ENCODE data around the gene SMPDL3B. TPM values are rescaled to one million over a fixed set of nuclear protein-coding genes. Genes with fewer than 3 reads are reported as not detected.

The SMPDL3B gene
- total RNA-seq, 1 donor from 2014 or later = 0.50 TPM

DNA sequence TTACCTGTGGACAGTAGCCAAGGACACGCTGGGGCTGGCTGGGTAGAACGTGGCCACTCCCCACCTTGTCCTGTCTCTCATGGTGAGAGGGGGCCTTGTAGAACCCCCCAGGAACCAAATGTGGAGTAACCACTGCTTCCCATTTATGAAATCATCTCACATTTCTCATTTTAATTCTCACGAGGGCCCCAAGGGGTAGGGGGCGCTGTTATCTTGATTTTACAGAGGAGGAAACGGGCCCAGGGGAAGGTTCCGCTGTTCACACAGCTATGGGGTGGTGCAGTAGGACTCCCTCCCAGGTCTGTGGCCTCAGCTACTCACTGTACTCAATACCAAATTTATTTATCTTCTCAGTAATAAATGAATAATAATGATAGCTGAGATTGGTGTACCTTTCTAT lies 5.5 kb downstream of the SMPDL3B start:
- peak; percentile 85 for ATAC-seq

DNA sequence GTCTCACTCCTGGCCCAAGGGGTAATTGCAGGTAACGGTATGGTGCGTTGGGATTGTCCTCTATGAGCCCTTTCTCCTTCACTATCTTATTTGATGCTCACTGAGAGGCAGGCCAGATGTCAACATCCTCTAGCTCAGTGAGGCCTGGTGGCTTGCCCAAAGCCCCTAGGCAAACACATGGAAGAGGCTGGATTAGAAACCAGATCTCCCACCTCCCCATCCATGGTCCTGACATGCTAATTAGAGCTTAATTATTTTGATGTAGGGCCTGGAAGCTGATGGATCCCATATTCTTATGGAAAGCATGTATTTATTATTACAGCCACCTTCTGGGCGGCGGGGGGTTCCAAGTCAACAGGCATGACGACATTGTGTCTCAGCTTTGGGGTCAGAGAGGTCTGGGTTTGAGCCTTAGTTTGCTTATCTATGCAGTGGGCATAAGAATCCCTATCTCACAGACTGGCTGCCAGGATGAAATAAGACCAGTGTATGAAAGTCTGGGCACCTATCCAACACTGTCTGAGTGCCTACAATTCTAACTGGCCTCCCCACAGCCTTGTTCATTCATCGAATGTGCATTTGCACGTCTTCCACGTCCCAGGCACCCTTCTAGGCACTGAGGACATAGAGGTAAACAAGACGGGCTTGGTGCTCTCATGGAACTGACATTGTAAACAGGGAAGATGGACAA lies 6.2 kb downstream of the SMPDL3B start:
- DNase-seq (ENCODE audit: low spot score) (no peak), ATAC-seq (no peak)

More for the DNA sequence above, 5.5 kb downstream of the SMPDL3B start:
- DNase-seq (ENCODE audit: low spot score) = no peak

DNA sequence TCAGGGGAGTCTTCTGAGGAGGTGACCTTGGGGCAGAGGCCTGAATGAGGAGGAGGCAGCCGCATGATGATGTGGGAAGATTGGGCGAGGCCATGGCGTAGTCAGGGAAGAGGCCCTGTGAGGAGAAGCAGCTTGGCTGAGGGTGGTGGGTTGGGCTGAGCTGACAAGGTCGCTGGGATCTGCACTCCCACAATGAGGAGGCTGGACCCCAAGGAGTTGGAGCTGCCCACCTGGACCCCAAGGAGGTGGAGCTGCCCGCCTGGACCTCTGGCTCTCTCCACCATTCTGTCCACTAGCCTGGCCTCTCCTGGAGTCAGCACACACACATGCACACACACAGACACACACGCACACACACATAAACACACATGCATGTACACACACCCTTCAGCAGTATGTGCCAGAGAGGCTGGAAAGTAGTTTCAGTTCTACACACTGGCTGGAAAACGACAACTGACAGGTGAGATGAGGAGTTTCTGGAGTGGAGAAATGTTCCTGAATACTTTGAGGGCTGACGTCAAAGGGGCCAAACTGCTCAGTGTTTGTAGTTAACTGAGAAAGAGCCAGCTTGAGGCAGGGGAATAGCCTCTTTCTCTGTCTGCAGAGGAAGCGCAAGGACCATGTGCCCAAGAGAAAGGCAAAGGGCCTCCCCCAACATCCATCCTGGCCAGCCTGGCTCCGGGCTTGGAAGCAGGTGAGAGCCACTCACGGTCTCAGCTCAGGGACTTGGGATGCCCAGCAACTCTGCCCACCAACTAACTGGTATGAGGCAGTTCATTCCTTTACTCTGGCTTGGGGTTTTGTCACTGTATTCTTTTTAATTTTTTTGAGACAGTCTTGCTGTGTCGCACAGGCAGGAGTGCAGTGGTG lies 7.1 kb downstream of the SMPDL3B start:
- ATAC-seq (no peak), DNase-seq (ENCODE audit: low spot score) (no peak)

DNA sequence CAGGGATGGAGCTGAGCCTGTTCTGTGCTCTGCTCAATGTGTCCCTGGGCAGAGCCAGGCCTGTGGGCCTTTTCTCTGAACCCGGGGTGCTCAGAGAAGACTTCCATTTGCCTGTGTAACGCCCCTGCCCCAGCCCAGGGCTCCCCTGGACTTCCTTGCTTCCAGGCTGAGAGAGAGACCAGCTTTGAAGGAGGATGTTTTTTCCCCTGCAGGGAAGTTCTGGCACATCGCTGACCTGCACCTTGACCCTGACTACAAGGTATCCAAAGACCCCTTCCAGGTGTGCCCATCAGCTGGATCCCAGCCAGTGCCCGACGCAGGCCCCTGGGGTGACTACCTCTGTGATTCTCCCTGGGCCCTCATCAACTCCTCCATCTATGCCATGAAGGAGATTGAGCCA lies 10.2 kb downstream of the SMPDL3B start:
- DNase-seq (ENCODE audit: low spot score) (no peak), ATAC-seq (no peak)

DNA sequence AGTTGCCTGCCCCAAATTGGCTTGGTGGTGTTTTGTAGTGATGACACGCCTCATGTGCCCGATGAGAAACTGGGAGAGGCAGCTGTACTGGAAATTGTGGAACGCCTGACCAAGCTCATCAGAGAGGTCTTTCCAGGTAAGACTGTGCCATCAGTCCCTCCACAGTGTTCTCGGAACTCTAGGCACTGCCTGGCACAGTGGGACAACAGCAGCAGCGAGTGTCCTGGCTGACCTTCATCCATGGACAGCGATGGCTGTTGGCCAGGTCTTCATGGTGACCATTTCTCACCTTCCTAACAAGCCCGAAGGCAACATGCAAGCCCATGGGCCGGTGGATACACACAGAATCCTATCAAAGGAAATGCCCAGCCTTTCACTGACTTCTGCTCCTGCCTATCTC lies 14.2 kb downstream of the SMPDL3B start:
- no peak for DNase-seq (ENCODE audit: low spot score)
- ATAC-seq = no peak

DNA sequence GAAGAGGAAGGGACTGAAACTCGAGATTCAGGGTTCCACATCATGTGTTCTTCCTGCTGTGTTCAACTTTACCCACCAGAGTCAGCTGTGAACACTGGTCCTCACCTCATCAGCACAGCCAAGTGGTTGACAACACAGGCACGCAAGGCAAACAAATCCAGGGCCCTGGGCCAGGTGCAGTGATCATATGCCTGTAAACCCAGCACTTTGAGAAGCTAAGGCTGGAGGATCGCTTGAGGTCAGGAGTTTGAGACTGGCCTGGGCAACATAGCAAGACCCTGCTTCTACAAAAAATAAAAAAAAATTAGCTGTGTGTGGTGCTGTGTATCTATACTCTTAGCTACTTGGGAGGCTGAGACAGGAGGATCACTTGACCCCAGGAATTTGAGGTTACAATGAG lies 16.6 kb downstream of the SMPDL3B start:
- ATAC-seq (peak; percentile 79), DNase-seq (ENCODE audit: low spot score) (peak; percentile 84)

DNA sequence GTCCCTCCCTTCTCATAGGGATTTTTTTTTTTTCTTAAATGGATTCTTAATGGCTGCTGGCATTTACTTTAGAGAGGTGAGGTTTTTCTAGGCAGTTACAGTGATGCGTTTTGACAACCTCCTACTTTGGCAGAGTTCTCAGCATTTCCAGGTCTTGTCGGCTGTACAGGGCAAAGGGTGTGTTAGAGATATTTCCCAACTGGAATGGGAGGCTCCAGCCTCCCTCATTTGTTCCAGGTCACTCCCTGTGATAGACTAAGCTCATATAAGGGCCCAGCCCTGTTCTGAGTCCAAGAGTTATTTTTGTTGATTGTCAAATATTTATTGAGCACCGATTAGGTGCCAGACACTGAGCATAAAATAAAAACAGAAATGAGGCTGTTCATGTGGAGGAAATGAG lies 17.3 kb downstream of the SMPDL3B start:
- ATAC-seq (peak; percentile 92), DNase-seq (ENCODE audit: low spot score) (peak; percentile 85)

DNA sequence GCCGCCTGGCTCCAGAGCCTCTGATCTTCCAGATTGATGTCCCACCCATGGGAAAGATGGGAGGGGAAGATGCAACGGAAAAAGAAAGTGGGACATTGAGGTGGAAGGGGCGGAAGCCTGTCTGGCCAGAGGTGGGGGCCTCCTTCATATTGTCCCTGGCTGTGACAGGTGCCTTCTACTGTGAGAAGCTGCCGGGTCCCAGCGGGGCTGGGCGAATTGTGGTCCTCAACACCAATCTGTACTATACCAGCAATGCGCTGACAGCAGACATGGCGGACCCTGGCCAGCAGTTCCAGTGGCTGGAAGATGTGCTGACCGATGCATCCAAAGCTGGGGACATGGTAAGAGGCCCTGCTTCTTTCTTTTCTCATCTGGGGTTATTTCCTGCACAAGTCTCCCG lies 19.4 kb downstream of the SMPDL3B start:
- DNase-seq (ENCODE audit: low spot score) (no peak), ATAC-seq (no peak)

DNA sequence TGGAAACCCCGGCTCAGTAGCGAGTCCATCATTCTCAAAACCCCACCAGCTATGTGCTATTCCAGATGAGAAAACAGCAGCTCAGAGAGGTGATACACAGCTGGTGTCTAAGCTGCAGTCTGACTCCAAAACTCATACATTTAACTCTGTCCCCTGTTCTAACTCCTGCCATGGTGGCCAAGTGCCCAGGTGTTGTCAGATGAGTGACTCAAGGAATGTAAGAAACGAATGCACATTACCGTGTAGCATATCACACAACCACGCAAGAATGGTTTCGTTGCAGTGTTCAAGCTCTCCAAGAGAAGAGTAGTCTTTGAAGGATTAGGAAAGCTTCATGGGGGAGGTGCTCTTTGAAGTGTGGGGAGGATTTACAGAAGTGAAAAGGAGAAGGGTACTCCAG lies 20.3 kb downstream of the SMPDL3B start:
- ATAC-seq (no peak), DNase-seq (ENCODE audit: low spot score) (no peak)

DNA sequence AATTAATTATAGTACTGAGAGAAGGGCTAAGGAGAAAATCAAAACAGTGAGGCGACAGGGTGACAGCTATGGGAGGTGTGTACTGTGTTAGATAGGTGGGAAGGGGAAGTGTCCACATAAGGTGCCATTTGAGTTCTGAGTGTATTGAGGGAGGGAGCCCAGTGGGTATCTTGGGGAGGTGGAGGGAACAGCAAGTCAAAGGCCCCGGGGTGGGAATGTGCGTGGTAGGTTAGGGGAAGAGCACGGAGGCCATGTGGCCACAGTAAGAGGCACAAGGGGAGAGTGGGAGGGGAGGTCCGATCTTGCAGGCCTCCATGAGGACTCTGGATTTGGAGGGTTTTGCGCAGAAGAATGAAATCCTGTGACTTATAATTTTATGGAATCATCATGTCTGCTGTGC lies 22.0 kb downstream of the SMPDL3B start:
- ATAC-seq (no peak), DNase-seq (ENCODE audit: low spot score) (no peak)

DNA sequence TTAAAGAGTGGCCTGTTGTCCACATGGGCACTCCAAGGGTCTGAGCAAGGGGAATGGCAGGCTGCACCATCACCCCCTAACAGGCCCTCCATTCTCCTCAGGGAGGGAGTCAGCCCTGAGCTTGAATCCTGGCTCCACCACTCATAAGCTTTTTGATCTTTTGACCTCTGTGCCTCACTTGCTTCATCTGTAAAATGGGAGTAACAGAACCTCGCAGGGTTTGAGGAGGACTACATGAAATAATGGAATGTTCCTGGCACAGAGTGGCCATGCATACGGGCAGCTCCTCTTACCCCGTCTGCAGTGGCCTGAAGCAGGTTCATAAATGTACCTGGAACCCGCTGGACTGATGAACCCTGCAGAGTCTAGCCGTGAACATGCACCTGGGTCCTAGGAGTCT lies 22.9 kb downstream of the SMPDL3B start:
- DNase-seq (ENCODE audit: low spot score) (no peak), ATAC-seq (no peak)

DNA sequence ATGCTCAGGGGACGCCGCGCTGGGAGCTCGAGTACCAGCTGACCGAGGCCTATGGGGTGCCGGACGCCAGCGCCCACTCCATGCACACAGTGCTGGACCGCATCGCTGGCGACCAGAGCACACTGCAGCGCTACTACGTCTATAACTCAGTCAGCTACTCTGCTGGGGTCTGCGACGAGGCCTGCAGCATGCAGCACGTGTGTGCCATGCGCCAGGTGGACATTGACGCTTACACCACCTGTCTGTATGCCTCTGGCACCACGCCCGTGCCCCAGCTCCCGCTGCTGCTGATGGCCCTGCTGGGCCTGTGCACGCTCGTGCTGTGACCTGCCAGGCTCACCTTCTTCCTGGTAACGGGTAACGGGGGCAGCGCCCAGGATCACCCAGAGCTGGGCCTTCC lies 23.7 kb downstream of the SMPDL3B start:
- DNase-seq (ENCODE audit: low spot score) (no peak), ATAC-seq (no peak)

DNA sequence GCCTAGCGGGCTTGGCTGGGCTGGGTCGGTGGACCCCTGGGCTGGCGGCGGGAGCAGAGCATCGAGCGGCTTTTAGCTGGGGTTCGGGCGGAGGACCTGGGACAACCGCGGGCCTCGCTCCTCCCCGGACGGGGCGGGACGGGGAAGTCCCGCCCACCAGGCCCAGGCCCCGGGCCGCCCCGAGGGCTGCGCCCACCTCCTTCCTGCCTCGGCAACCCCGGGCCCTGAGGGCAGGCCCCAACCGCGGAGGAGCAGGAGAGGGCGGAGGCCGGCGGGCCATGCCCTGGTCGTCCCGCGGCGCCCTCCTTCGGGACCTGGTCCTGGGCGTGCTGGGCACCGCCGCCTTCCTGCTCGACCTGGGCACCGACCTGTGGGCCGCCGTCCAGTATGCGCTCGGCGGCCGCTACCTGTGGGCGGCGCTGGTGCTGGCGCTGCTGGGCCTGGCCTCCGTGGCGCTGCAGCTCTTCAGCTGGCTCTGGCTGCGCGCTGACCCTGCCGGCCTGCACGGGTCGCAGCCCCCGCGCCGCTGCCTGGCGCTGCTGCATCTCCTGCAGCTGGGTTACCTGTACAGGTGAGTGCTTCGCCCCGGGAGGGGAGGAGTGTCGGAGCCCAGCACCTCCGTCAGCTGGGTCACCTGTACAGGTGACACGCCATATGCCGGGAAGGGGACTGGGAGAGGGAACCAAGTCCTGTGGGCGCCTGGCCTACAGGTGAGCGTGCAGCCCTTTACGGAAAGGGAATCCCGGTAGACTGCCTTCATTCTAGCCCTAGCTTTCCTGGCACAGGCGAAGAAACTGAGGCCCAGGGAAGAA lies 25.2 kb downstream of the SMPDL3B start, which contains the start of gene XKR8:
TSS of gene XKR8 (plus strand) at position 182 of the 812 bp plus-strand sequence. CDS start at position 279, 97 bp downstream.
- peak; percentile 94 for ATAC-seq

DNA sequence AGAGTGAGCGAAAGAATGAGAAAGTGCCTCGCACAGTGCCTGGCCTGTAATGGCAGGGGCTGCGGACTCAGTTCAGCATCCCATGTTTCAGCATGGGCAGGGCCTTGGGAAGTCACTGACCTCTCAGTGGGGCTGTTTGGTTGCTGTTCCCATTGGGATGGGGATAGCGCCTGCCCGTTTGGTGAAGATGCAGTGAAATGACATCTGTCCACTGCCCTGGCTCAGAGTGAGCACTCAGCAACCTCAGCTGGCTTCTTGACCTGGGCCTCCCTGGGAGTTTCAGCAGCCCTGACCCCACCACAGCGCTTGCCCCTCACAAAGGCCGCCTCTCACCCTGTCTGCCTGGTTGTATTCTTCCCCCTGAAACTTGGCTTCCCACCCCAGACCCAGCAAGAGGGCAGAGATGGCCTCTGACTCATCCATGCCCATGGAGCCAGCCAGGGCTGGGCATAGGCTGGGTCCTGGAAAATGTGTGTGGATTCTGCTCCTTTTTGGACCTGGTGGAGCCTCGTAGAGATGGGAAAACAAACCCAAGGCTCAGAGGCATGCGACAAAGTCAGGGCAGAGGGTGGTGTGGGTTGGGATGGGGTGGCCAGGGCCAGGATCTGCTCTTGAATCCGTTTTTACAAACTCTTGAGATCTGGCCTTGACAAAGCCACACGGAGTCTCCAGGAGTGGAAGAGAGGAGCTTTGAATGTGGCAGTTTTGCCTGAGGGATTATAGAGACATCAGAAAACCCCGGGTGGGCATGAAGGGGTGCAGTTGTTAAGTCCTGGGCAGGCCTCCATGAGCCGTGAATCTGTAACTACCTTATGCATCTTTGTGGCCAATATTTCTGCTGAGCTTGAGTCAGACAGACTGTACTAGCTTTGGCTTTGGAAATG lies 26.2 kb downstream of the SMPDL3B start:
- ATAC-seq (no peak), DNase-seq (ENCODE audit: low spot score) (no peak)

More for the DNA sequence above, 25.2 kb downstream of the SMPDL3B start, which contains the start of gene XKR8:
- peak; percentile 89 for DNase-seq (ENCODE audit: low spot score)

DNA sequence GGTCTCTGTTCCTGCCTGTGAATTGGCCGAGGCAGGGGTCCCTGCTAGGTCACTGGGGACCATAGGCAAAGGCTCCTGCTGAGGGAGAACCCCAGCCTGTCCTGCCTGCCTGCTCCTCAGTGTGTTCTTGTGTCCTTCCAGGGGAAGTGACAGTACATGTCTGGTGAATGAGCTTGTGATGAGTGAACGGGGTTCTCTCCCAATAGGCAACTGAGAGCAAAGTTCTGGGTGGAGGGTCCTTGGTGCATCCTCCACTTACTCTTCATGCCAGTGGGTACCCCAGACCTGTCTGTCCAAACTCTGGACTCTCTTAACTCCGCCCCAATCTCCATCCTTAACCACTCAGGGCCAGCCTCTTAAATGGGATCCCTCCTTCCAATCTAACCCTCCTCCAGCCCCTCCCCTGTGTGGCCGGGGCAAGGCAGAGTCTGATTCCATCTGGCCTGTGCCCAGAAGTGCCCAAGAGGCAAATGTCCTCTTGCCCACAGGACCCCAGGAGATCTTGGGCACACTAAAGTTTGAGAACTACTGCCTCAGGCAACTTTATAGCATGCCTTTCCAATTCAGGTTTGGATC lies 26.9 kb downstream of the SMPDL3B start:
- no peak for ATAC-seq
- no peak for DNase-seq (ENCODE audit: low spot score)

DNA sequence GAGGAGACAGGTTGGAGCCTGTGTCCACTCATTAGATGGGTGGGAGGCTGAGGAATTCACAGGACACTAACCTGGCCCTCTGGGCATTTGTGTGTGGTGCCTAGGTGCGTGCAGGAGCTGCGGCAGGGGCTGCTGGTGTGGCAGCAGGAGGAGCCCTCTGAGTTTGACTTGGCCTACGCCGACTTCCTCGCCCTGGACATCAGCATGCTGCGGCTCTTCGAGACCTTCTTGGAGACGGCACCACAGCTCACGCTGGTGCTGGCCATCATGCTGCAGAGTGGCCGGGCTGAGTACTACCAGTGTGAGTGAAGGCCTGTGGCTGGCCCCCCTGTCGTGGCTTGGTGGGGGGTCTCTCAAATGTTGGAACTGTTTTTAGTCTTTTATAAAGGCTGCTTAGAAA lies 28.6 kb downstream of the SMPDL3B start:
- ATAC-seq (no peak), DNase-seq (ENCODE audit: low spot score) (no peak)

DNA sequence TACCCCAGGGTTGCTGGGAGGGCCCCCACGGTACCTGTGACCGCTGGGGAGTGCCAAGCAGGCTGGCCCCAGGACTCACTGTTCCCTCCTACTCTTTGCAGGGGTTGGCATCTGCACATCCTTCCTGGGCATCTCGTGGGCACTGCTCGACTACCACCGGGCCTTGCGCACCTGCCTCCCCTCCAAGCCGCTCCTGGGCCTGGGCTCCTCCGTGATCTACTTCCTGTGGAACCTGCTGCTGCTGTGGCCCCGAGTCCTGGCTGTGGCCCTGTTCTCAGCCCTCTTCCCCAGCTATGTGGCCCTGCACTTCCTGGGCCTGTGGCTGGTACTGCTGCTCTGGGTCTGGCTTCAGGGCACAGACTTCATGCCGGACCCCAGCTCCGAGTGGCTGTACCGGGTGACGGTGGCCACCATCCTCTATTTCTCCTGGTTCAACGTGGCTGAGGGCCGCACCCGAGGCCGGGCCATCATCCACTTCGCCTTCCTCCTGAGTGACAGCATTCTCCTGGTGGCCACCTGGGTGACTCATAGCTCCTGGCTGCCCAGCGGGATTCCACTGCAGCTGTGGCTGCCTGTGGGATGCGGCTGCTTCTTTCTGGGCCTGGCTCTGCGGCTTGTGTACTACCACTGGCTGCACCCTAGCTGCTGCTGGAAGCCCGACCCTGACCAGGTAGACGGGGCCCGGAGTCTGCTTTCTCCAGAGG lies 31.8 kb downstream of the SMPDL3B start:
- peak; percentile 44 for DNase-seq (ENCODE audit: low spot score)
- no peak for ATAC-seq

DNA sequence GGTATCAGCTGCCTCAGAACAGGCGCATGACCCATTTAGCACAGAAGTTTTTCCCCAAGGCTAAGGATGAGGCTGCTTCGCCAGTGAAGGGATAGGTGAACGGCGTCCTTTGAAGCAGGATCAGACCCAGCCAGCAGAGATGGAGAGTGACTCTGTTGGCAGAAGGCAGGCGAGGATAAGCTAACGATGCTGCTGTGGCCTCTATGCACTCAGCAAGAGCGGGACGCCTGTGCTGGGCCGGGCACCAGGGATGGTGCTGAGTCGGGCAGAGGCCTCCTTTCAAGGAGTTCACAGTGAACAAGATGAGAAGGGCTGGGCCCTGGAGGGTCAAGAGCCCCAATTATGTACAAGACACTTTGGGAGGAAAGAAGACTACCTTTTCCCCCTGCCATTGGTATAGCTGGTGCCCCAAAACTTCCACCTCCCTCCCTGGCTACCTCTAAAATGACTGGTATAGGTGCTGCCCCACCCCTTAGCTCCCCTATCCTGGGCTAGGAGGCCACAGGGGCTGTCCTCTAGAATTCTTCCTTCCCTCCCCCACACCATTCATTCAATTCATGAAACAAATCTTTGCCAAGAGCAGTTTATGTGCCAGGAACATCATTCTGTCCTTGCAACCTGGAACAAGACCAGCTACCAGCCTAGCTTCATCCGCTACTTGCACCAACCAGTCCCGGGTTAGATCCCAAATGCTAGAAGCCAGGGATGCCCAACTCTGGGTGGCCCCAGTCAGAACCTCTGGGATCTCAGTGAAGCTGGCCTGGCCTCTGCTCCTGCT lies 32.5 kb downstream of the SMPDL3B start:
- DNase-seq (ENCODE audit: low spot score) (peak; percentile 40), ATAC-seq (peak; percentile 52)

Measured in left lobe of liver (tissue), 2 donors.